Endothelial cell of umbilical vein (primary cell): ENCODE measurements around the gene GULP1. TPM values are rescaled to one million over a fixed set of nuclear protein-coding genes. Genes with fewer than 3 reads are reported as not detected.

ENCODE experiments used
- BruUV-seq: library from RNA; stranded (reverse); fragments of 400-500 nt; replicated peaks from 2 replicates; lab custom pipeline; 2021; lab: Mats Ljungman, UMichigan
- CTCF ChIA-PET: fragments of 300-600, 350-600 bp; sonication (Branson Sonifier 250); formaldehyde crosslinking; loops from one replicate; lab custom pipeline; 2021; ENCODE audit warnings: antibody characterized with exemption, inconsistent platforms; lab: Charles Lee
- POLR2A ChIA-PET: fragments of 300-600, 350-600 bp; sonication (Branson Sonifier 250); formaldehyde crosslinking; loops from one replicate; lab custom pipeline; 2021; ENCODE audit warnings: antibody characterized with exemption, inconsistent platforms; lab: Charles Lee
- DNase-seq: peaks from one replicate; pipeline ENCODE4 v3.0.0-alpha.2; 2011; ENCODE audit warnings: low read depth, low spot score
- FAIRE-seq: peaks from 2 replicates; lab custom pipeline; 2011; peaks lifted over from hg19 to GRCh38; lab: Jason Lieb, UNC
- H2AFZ ChIP-seq: 2 replicates; pipeline ENCODE4 v1.6.0; 2012; ENCODE audit warnings: low read depth, low read length, control low read depth, inconsistent platforms
- H3K27ac ChIP-seq: 2 replicates; pipeline ENCODE4 v1.5.1; 2011; ENCODE audit warnings: low read depth, mild to moderate bottlenecking, control low read depth, low read length, moderate library complexity; ENCODE audit not compliant: insufficient read depth
- H3K27me3 ChIP-seq, 2 experiments: 2 replicates each; pipeline versions ENCODE4 v1.6.0 to v1.6.1; 2011; ENCODE audit warnings: low read length in 2 of 2, mixed read lengths in 1 of 2; ENCODE audit not compliant: control insufficient read depth in 2 of 2, insufficient read depth in 2 of 2
- H3K36me3 ChIP-seq, 2 experiments: 2 replicates in 1 of 2; 3 replicates in 1 of 2; pipeline ENCODE4 v1.5.1; 2011; ENCODE audit warnings: low read length in 2 of 2, mild to moderate bottlenecking in 1 of 2, moderate library complexity in 1 of 2; ENCODE audit not compliant: control insufficient read depth in 2 of 2, insufficient read depth in 2 of 2; ENCODE audit errors: extremely low read depth in 1 of 2
- H3K4me1 ChIP-seq: 3 replicates; pipeline ENCODE4 v1.5.1; 2011; ENCODE audit warnings: mild to moderate bottlenecking, low read length; ENCODE audit not compliant: control insufficient read depth, insufficient read depth; ENCODE audit errors: extremely low read depth
- H3K4me2 ChIP-seq: 2 replicates; pipeline ENCODE4 v1.6.1; 2011; ENCODE audit warnings: low read length, control low read depth, mixed read lengths; ENCODE audit not compliant: insufficient read depth
- H3K4me3 ChIP-seq, 3 experiments: fragments of 200-600 bp in 1 of 3; sonication (generic), shearing (Covaris generic) in 1 of 3; replicated peaks in 1 of 3; 2 replicates each; pipeline ENCODE4 v1.5.1; 2011 to 2016; ENCODE audit warnings: control low read depth in 3 of 3, low read length in 3 of 3, mild to moderate bottlenecking in 2 of 3, inconsistent platforms in 1 of 3, low read depth in 1 of 3, moderate library complexity in 1 of 3; ENCODE audit not compliant: insufficient read depth in 1 of 3
- H3K79me2 ChIP-seq: 2 replicates; pipeline ENCODE4 v1.6.0; 2012; ENCODE audit warnings: low read length, inconsistent platforms; ENCODE audit not compliant: control insufficient read depth, insufficient read depth
- H3K9ac ChIP-seq: replicated peaks from 2 replicates; pipeline ENCODE3; 2011; ENCODE audit warnings: low read length, control low read depth; ENCODE audit not compliant: insufficient read depth; ENCODE audit errors: extremely low read depth
- H3K9me1 ChIP-seq: replicated peaks from 3 replicates; pipeline ENCODE4 v1.6.0; 2011; ENCODE audit warnings: mild to moderate bottlenecking, low read length; ENCODE audit not compliant: control insufficient read depth, insufficient read depth; ENCODE audit errors: extremely low read depth
- H3K9me3 ChIP-seq: replicated peaks from 2 replicates; pipeline ENCODE4 v1.5.1; 2012; ENCODE audit warnings: low read length, inconsistent platforms; ENCODE audit not compliant: control insufficient read depth, insufficient read depth
- H4K20me1 ChIP-seq: replicated peaks from 2 replicates; pipeline ENCODE3; 2011; ENCODE audit warnings: mild to moderate bottlenecking, low read length; ENCODE audit not compliant: control insufficient read depth, insufficient read depth; ENCODE audit errors: extremely low read depth
- FOS ChIP-seq: IDR thresholded peaks from 2 replicates; pipeline ENCODE4 v1.6.1; 2011; ENCODE audit warnings: mild to moderate bottlenecking, low read length, moderate library complexity, borderline replicate concordance; ENCODE audit not compliant: insufficient read depth
- POLR2A ChIP-seq: IDR thresholded peaks from 2 replicates; pipeline ENCODE4 v1.6.1; 2012; ENCODE audit warnings: low read depth, mild to moderate bottlenecking, control low read depth, low read length
- dilution Hi-C: fragments of 300-500 bp; cut with MboI; formaldehyde crosslinking; loops from one replicate; pipeline ENCODE4 v1.15.0; 2019; ENCODE audit warnings: low sequenced_read_pairs; ENCODE audit not compliant: extremely low pct_ligation_motif_present
- intact Hi-C: fragments of 100-400 bp; cut with micrococcal nuclease; formaldehyde crosslinking; loops from one replicate; pipeline ENCODE4 v1.10.0; 2022
- polyA plus RNA-seq, 4 experiments: library from polyadenylated mRNA; depleted of rRNA in 3 of 4; stranded (reverse) in 3 of 4; unstranded in 1 of 4; fragments of >200 nt; gene quantifications; 2 replicates each; pipeline versions ENCODE4 v1.2.1 to v1.2.3, GENCODE V29; 2011 to 2012; ENCODE audit warnings: missing spikeins in 1 of 4
- total RNA-seq: library from RNA; stranded (reverse); gene quantifications from 2 replicates; pipeline ENCODE4 v1.2.3, GENCODE V29; 2021
- TF ChIP-seq, protein P1 (sequence below), 2 donors: IDR thresholded peaks; 1 replicate in 1 of 2; 2 replicates in 1 of 2; pipeline ENCODE4 v1.5.1; 2011; ENCODE audit warnings: low read length in 2 of 2, mild to moderate bottlenecking in 2 of 2, moderate library complexity in 2 of 2, control low read depth in 1 of 2, inconsistent platforms in 1 of 2, low read depth in 1 of 2; ENCODE audit not compliant: insufficient read depth in 1 of 2; ENCODE audit errors: extremely low read depth in 1 of 2

Gene GULP1
- total and polyA plus RNA-seq, 2 donors (not counting 3 experiments of a cell fraction or from before 2014, with no cell fraction given): 24.4 to 53.8 TPM

DNA sequence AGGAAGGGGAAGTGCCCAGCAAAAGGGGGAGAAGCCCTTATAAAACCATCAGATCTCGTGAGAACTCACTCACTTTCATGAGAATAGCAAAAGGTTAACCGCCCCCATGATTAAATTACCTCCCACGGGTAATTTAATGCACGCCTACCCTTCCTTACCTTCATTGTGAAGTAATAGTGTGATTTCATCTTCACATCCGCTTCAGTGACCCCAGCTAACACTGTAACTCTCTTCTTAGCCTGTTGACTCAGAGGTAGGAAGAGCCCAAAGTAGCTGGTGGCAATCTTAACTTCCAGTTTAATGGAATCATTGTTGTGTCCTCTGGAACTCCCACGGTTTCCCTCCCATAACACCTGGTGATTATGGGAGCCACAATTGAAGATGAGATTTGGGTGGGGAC lies 120.5 kb downstream of the GULP1 start:
- BruUV-seq: no TSS peak
- dilution Hi-C loops: no loop called here

DNA sequence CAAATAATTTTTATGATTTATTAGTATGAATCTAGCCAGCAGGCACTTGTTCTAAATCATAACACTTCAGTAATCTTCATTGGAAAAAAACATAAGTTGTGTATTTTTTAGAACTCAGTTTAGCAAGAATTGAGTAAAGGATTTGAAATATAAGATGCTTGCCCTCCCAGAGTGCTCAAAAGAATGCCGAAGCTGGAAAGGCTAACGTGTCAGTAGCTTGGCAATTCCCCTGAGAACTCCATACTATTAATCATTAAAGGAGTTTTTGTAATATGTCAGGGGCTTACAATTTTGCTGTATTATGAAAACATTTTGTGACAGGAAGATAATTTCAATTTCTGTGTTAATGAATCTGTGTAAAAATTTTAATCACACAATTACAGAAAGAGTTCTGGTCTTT lies 122.7 kb downstream of the GULP1 start:
- Histone ChIP-seq H3K9me1 (peaks cover 5% of the 10 kb centered on the region), H3K9ac (no peak overlapping the region), H4K20me1 (no peaks in the 10 kb centered on the region), H3K9me3 (no peaks in the 10 kb centered on the region), H3K4me1 (no peaks in the 10 kb centered on the region), H3K4me3 (no peak overlapping the region), H2AFZ (no peak overlapping the region), H3K27ac (no peak overlapping the region), H3K36me3 (no peaks in the 10 kb centered on the region), H3K79me2 (no peaks in the 10 kb centered on the region), H3K27me3 (no peaks in the 10 kb centered on the region), H3K4me2 (no peak overlapping the region)
- FAIRE-seq (no peak), DNase-seq (no peak)
- no peak for TF ChIP-seq FOS
- dilution Hi-C loops (no loop called here), intact Hi-C loops (no loop called here)
- CTCF ChIA-PET: interaction anchor here (0.7 to 1.3 kb wide), 3 partner anchors 9 to 420 kb away, joined by 3 read pairs; no protein-coding TSS in a partner anchor
- no TSS peak for BruUV-seq
- POLR2A ChIA-PET: no interaction called here

More for the DNA sequence above, 120.5 kb downstream of the GULP1 start:
- FAIRE-seq: no peak
- H3K4me1 ChIP-seq: no peaks in the 10 kb centered on the region
- no peak for DNase-seq
- H3K79me2 ChIP-seq: no peaks in the 10 kb centered on the region
- no peak overlapping the region for H3K27ac ChIP-seq
- no peak overlapping the region for H3K9ac ChIP-seq
- no peak overlapping the region for H3K4me3 ChIP-seq
- CTCF ChIA-PET: no interaction called here
- POLR2A ChIA-PET: no interaction called here
- no peak overlapping the region for H3K4me2 ChIP-seq
- intact Hi-C loops: no loop called here
- H3K27me3 ChIP-seq: no peaks in the 10 kb centered on the region
- no peak overlapping the region for H2AFZ ChIP-seq
- peaks cover 5% of the 10 kb centered on the region for H3K9me1 ChIP-seq
- no peaks in the 10 kb centered on the region for H3K36me3 ChIP-seq
- no peaks in the 10 kb centered on the region for H4K20me1 ChIP-seq
- TF ChIP-seq, protein P1, sequence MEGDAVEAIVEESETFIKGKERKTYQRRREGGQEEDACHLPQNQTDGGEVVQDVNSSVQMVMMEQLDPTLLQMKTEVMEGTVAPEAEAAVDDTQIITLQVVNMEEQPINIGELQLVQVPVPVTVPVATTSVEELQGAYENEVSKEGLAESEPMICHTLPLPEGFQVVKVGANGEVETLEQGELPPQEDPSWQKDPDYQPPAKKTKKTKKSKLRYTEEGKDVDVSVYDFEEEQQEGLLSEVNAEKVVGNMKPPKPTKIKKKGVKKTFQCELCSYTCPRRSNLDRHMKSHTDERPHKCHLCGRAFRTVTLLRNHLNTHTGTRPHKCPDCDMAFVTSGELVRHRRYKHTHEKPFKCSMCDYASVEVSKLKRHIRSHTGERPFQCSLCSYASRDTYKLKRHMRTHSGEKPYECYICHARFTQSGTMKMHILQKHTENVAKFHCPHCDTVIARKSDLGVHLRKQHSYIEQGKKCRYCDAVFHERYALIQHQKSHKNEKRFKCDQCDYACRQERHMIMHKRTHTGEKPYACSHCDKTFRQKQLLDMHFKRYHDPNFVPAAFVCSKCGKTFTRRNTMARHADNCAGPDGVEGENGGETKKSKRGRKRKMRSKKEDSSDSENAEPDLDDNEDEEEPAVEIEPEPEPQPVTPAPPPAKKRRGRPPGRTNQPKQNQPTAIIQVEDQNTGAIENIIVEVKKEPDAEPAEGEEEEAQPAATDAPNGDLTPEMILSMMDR (IDR thresholded peaks at IDR 0.05; ENCODE audit: extremely low read depth in 1 of 2, insufficient read depth in 1 of 2, low read depth in 1 of 2, low read length in 2 of 2): no peak
- no peak for TF ChIP-seq POLR2A
- no peaks in the 10 kb centered on the region for H3K9me3 ChIP-seq
